IPS DF 4.7 (cell line): Measurements from ENCODE around the gene SLC22A1.
"Not testable (repeated sequence)": the region's sequence is repeated elsewhere in the genome, so short reads cannot be mapped to it uniquely, and the experiment has no call there.

Experiments used
- DNase-seq: peaks from one replicate; pipeline ENCODE4 v3.0.0-alpha.2; 2013; ENCODE audit warnings: low spot score; ENCODE audit errors: extremely low read depth

Gene SLC22A1

DNA sequence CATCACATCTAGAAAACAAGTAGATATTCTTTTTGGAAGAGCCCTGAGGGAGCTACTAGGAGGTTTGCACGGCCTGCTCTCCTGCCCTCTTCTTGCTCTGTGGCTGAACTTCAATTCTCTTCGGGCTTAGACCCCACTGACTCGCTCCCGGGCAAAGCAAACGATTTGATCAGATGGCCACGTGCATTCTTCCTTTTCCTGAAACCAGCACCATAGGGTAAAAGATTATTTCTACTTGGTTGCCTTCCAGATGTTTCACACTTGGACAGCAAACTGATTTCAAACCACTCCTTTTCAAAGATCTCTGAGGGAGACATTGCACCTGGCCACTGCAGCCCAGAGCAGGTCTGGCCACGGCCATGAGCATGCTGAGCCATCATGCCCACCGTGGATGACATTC lies at the start of gene SLC22A1:
Gene SLC22A1, plus strand, starts transcription at position 258 of the 400 bp plus-strand sequence. Its CDS starts 121 bp downstream, at position 379.
- no peak for DNase-seq

- no peak for DNase-seq
Measured at GRCh38 chr6:160073272-160073671, 48.3 kb upstream of the SLC22A1 start.

GRCh38 chr6:160076009-160076408 lies 45.6 kb upstream of the SLC22A1 start:
- DNase-seq, result no peak

DNA sequence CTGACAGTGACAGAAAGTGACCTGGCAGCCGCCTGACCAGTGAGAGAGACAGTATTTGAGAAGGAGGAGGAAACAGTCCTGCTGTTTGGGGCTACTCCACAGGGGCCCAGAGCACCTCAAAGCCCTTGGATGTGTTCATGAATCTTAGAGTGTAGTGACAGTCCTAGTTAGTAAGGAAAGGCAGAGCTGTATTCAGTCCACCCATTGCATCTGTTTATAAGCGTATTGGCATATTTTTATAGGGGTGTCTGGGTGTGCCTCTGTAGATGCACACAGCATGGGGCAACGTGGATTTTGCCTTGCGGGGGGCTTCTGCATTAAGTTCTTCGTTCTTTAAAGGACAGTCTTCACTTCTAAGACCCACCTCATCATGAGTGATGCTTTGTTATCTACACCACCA lies 44.6 kb upstream of the SLC22A1 start:
- no peak for DNase-seq

GRCh38 chr6:160077526-160077925 lies 44.1 kb upstream of the SLC22A1 start:
- DNase-seq, result no peak

DNA sequence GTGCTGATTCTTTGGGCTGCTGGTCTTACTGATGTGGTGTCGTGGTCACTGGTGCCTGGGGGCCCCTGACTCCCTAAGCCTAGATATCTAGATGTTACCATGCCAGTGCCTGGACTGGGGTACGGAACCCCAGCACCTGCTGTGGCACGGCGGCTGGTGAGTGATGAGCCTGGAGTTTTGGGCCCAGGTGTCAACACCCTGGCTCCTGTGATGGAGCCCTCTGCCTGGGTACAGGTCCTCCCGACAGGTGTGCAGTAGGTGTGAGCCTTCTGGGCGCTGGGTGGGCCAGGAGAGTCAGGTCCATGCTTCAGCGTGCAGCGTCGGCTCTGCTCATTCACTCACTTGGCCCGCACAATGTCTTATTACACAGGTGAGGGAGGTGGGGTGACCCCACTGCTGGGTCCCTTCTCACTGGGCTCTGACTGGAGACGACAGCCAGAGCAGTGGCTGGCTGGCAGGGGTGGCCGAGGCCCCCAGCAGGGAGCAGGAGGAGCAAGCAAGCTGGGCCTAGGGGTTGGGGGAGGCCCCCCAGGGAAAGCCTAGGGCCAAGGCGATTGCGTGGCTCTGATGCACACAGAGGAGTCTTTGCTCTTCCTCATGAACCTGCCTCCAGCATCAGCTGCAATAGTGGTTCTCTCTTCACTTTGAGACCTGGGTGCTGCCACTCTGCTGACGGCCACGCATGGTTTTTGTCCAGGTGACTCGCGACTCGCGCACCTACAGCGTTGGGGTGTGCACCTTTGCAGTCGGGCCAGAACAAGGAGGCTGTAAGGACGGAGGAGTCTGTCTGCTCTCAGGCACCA lies 42.5 kb upstream of the SLC22A1 start:
- no peak for DNase-seq

- DNase-seq, result no peak
Measured at GRCh38 chr6:160079686-160080043, 42.0 kb upstream of the SLC22A1 start.

DNA sequence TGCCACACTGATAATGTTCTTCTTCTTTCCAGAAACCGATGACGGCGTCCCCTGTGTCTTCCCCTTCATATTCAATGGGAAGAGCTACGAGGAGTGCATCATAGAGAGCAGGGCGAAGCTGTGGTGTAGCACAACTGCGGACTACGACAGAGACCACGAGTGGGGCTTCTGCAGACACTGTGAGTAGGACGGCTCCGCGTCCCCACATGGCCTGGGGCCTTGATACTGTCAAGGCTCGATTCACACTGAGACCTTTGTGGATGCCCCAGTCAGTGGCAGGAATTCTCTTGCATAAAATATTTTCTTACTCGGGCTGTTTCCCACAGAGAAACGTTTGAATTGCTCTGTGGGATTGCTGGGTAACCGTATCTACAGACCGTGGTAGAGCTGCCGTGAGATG lies 41.5 kb upstream of the SLC22A1 start:
- DNase-seq, result no peak

DNA sequence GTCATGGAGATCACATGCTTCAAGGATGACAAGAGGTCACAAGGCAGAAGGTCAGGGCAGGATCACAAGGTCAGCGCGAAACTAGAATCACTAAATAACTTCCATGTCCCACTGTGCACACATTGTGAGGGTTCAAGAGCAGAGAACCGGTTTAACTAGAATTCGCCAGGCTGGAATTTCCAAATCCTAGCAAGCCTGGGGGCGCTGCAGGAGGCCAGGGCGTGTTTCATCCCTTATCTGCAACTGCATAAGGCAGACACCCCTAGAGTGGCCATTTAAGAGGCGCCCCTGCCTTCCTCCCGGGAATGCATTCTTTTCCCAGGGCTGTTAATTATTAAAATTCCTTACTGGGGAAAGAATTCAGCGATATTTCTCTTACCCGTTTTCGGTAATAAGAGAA lies 40.2 kb upstream of the SLC22A1 start:
- DNase-seq, result no peak

DNA sequence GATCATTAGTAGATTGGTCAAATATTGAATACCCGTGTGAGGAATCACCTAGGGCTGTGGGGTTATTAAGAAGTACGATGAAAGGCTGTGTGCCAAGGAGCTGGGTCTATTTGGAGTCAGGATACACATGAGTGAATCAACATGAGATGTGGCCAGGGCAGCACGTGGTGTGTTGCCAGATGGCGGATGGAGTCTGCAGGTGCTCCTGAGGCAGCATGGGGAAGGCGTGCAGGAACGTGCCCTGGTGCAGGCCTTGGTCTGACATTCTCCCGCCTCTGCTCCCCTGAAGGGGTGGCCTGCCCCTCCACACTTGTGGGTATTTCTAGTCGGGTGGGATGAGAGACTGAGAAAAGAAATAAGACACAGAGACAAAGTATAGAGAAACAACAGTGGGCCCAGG lies 39.0 kb upstream of the SLC22A1 start:
- DNase-seq, result no peak

DNA sequence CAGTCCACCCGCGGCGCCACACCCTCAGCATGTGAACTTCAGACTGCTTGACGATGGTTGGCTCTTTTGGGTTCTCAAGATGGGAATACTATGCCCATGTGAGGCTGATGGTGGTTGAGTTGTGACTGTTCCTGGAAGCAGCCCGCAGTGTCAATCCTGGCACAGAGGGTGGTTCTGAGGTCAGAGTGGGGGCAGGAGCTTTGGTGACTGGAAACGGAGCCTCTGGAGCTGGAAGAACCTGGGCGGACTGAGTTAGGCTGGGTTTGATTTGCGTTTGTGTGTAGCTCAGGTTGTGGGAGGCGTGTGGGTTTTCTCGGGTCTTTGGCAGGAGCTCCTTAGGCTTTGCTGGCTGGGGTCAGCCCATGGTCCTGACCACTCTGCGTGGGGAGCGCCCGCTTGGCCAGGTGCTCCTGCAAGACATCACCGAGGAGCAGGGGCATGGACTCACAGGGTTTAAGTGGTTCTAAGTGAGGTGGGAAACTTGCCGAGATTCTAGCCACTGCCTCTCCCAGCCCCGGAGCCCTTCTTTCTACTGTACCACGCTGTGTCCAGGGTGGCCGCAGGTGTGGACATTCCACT lies 37.3 kb upstream of the SLC22A1 start:
- DNase-seq, result no peak

GRCh38 chr6:160085226-160085625 lies 36.4 kb upstream of the SLC22A1 start:
- no peak for DNase-seq

- no peak for DNase-seq
Measured at GRCh38 chr6:160085713-160086505, 35.7 kb upstream of the SLC22A1 start.

DNA sequence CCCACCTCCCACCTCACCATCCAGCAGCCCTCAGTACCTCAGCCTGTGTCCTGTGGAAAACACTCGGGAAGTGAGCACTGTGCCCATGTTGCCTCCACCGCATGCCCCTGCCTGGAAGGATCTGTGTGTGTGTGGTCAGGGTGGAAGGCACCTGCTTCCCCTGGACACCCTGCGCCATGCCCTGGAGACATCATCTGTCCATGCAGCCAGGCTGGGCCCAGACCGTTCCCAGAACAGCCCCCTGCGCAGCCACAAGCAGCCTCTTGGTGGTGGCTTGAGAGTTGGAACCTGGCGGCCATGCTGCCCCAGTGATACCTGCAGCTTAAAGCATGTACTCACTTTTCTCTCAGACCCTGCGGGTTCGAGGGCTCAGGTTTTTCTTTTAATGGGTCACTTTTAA lies 34.9 kb upstream of the SLC22A1 start:
- no peak for DNase-seq

DNA sequence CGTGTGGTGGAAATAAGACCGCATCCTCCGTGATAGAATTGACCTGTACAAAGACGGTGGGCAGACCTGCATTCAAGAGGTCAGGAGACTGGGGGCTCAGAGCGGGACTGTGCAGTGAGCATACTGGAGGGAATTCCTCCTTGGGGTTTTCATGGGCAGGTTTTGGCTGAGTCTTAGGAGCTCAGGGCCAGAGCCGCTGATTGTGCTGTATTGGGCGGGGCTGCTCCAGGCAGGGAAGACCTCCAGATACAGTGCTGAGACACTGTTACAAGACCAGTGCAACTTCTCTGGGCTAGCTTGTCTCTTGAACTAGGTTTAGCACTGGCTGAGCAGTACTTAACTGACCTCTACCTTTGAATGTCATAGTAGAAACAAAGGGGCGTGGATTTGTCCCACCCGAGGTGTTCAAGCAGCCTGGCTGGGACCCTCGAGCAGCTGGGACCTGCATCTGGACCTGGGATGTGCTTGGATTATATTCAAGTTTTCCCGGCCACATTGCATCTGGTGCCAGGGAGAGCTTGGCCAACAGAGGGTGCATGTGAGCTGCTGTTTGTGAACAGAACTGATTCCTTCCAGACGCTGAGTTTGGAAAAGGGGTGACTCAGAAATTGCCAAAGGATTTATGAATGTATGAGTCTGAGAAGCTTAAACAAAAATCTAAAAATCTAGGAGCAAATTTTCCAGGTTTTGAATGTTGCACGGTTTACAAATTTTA lies 33.4 kb upstream of the SLC22A1 start:
- peak; percentile 11 for DNase-seq

GRCh38 chr6:160088784-160089533 lies 32.7 kb upstream of the SLC22A1 start:
- DNase-seq, result no peak

DNA sequence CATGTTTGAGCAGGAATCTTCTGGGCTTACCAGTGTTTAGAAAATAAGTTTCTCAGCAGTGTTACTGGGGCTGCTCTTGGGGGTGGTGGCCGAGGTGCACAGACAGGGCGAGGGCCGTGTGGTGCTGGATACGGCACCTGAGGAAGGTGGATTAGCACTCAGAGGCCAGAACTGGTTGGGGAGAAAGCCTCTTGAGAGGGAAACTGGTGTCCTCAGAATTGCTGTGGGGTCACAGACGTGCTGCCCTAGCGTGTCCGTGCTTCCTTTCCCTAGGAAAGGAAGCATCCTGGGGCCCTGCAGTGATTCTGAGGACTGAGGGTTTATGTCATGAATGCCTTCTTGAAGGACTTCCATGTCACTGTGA lies 32.1 kb upstream of the SLC22A1 start:
- no peak for DNase-seq

DNA sequence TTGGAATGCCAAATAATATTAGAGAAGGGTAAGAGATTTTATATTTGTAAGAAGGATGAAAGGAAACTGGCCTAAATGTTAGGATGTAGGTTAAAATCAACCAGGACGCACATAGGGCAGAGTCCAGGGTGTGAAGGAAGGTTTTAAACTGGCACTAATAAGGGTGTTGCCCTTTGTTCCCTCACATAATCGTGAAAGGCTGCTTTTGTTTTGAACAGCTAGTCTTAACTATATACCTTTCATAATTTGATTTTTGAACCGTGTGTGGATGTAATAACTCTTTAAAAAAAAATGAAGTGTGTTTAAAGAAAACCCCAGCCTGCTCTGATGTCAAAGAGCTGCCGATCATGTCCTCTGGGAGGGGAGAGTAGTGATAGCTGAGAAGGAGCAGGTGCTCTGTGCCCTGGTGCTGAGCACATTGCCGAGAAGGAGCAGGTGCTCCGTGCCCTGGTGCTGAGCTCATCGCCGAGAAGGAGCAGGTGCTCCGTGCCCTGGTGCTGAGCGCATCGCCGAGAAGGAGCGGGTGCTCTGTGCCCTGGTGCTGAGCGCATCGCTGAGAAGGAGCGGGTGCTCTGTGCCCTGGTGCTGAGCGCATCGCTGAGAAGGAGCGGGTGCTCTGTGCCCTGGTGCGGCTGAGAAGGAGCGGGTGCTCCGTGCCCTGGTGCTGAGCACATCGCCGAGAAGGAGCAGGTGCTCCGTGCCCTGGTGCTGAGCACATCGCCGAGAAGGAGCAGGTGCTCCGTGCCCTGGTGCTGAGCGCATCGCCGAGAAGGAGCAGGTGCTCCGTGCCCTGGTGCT lies 31.0 kb upstream of the SLC22A1 start:
- DNase-seq, result not testable (repeated sequence)

GRCh38 chr6:160092176-160092575 lies 29.4 kb upstream of the SLC22A1 start:
- not testable (repeated sequence) for DNase-seq

GRCh38 chr6:160092602-160093001 lies 29.0 kb upstream of the SLC22A1 start:
- no peak for DNase-seq
